Posterior vena cava (tissue), 2 donors: ENCODE results near the gene ATG4B. TPM values are rescaled to one million over a fixed set of nuclear protein-coding genes. Genes with fewer than 3 reads are reported as not detected.

Experiments
- DNase-seq: peaks from one replicate; pipeline ENCODE4 v3.0.0-alpha.2; 2020; ENCODE audit warnings: low spot score
- intact Hi-C, 2 donors: fragments of 100-400 bp; cut with DNase I; formaldehyde crosslinking; loops; one replicate each; pipeline versions ENCODE4 v1.14.1 to v1.14.2; 2022 to 2023
- total RNA-seq, 2 donors: library from RNA; stranded (reverse); fragmentation: NEBNext Ultra II Directional; extraction: Animal tissue kit (Norgen Biotek cat#: 25700); gene quantifications; one replicate each; pipeline ENCODE4 v1.2.1, GENCODE V29; 2021
- donor health status: DM: yes; HTN: yes; CAD: no.
- donor health status: DM: yes; HTN: yes; CAD: no.

ATG4B gene
- total RNA-seq, 2 donors from 2014 or later: 43.7 to 52.1 TPM

DNA sequence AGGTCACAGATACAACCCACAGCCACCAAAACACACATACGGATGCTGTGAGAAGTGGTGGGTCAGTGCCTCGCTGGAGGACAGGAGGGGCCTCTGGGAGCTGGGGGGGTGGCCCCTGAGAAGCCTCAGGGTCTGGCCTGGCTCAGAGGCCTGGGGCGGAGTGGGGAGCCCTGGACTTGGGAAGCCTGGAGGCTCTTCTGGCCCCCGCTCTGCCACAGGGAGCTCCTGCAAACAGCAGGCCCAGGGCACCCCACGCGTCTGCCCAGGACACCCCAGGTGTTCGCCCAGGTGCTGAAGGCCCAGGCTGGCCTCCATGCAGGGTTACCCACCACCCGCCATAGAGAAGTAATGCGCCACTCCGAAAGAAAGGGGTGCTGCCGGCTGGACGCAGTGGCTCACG, 26.4 kb upstream of the ATG4B start:
- DNase-seq: peak; percentile 62
- intact Hi-C loops: no loop called here

DNA sequence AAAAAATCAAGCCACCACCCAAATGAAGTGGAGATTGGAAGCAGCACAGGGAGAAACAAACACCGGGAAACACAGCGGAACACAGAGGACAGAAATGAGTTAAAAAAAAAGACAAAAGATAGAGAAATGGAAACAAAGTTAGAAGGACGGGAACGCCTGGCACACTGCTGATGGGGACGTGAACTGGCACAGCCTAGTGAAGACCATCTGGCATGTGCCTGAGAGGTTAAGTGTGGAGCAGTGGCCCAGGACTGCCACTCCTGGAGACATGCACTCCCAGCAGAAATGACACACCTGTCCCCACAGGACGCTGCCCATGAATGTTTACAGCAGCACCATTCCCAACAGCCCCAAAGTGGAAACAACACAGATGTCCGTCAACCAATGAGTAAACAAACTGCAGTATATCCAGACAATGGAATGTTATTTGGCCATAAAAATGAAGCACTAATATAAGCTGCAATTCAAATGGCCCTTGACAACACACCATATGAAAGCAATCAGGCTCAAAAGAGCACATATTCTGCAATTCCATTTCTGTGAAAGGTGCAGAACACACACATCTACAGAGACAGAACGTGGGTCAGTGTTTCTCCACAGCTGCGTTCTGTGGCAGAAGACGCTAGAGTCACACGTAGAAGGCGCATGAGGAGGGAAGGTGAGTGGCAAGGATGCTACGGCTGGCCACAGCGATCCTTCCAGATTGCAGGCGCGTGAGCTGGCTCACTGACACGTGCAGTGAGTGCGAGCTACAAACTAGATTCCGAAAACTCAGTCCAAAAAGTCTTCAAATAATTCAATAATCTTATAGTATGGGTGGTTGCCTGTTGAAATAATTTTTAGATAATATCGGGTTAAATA, 25.1 kb upstream of the ATG4B start:
- intact Hi-C loops: no loop called here

DNA sequence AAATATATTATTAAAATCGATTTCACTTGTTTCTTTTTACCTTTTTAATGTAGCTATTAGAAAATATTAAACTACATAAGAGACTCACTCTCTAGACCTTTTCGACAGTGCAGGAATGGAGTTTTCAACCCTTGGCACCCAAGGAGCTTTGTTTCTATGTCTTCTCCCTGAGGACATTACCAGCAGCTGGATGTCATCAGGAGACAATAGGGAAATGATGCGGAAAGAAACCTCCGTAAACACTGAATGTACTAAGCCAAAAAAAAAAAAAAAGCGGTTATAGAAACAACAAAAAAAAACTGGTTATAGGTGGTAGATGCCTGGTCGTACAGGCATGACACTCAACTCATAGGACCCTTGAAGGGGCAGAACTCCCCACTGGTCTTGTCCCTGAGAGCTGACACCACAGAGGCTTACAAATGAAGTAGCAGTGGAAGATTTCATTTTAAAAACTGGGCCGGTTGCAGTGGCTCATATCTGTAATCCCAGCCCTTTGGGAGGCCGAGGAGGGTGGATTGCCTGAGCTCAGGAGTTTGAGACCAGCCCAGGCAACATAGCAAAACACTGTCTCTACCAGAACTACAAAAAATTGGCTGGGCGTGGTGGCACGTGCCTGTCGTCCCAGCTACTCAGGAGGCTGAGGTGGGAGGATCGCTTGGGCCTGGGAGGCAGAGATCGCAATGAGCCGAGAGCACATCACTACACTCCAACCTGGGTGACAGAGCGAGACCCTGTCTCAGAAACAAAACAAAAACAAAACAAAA, 24.3 kb upstream of the ATG4B start:
- intact Hi-C loops: no loop called here
- DNase-seq: no peak

More for the DNA sequence above, 25.1 kb upstream of the ATG4B start:
- peak; percentile 51 for DNase-seq

DNA sequence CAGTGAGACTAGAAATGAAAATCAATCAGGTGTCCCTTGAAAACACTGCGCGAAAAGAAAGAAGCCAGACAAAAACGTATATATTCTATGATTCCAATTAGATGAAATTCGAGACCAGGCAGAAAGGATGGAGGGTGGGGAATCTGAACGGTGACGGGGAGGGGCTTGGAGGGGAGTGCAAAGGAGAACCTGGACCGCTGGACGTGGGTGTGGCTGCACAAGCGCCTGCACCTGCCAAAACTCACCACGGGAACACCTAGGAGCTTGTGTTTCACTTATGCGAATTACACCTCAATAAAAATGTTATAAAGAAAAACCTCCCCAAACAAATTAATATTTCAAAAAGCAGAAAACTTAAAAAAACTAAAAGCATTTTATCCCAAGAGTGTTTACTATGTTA, 22.5 kb upstream of the ATG4B start:
- intact Hi-C loops: no loop called here
- DNase-seq: no peak

DNA sequence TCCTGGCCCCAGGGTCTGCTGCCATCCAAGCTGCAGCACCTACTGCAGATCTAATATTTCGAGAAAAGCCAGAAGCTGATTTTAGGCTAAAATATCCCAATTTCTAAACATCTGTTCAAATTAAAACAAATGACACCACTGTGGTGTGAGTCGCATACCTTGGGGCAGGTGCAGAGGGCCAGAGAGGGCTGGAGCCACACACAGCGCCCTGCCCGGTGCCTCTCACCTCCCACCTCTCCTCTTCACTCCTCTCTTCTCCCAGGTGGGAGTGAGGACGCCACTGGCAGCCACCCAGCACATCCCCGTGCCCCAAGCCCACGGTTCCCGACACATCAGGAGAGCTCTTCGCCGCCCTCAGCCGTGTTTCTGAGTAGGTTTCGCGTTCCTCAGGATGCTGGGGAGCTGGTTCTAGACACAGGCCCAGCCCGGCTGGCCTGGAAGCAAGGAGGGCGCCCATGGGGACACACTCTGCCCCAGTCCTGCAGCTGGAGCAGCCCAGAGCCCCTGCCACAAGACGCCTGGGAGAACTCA, 21.9 kb upstream of the ATG4B start:
- intact Hi-C loops: no loop called here

DNA sequence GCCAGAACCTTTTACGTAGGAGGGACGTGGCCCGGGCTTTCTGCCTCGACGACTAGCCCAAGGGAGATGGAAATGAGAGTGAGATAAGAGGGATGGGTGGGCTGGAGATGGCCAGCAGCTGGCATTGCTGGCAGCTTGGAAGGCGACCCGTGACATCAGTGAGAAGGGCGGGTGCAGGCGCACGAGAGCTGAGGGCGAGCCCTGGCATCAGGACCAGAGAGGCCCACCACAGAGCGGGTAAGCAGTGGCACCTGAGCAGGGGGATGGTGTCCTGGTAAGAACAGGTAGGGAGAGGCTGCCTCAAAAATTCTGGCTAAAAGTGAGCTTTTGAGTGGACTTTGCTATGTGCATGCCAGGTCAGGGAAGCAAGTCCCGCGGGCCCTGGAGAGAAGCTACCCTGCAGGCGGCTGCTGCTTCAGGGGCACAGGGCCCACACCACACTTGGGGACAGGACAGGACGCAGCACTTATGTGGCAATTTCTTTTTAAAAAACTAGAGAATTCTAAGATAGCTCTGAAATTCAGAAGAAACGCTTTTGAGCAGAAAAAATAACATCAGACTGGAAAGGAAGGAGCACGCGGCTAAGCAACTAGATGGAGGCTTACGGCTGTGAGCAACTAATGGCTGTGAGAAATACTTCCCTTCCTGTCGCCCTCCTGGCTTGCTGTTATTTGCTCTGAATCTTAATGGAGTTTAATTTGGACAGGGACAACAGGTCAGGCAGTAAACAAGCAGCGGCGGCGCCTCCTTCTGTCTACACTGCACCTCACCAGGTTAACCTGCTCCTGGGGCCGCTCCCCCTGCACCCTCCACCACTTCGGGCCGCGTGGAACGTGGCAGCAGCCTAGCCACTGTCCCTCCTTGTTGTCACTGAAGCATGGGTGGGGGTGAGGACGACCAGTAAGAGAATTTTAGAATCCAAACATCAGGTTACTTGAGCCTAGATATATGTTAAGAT, 21.0 kb upstream of the ATG4B start:
- intact Hi-C loops: no loop called here
- no peak for DNase-seq

More for the DNA sequence above, 21.9 kb upstream of the ATG4B start:
- DNase-seq: no peak

DNA sequence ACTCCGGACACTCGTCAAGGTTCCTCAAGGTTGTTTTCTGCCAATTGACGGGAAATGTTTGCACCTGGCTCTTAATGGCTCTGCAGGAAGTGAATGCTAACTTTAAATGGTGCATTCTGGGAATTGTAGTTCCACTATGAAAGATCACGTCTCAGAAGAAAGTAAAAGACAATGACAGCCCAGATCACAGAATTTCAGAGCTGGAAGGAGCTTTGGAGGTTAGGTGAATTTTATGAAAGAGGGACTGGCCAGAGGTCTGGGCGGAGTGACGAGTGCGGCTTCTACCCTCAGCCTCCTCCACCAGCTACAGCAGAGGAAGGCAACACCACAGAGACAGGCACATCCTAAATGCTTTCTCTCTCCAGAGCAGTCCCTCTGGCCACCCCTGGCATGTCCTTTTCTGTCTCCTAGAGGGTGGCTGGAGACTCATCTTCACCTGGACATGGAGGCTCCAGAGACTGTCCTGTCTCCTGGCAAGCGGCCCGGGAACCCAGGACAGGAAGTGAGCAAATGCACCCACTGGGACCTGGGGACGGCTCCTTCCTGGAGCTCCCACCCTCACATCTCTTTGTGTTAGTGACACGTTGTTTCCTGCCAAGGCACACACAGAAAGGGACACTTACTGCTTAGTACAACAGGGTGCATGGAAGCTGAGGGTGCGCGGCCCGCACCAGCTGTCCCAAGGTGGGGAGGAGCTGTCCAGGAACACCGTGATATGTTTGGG, 19.9 kb upstream of the ATG4B start:
- intact Hi-C loops: no loop called here
- no peak for DNase-seq

DNA sequence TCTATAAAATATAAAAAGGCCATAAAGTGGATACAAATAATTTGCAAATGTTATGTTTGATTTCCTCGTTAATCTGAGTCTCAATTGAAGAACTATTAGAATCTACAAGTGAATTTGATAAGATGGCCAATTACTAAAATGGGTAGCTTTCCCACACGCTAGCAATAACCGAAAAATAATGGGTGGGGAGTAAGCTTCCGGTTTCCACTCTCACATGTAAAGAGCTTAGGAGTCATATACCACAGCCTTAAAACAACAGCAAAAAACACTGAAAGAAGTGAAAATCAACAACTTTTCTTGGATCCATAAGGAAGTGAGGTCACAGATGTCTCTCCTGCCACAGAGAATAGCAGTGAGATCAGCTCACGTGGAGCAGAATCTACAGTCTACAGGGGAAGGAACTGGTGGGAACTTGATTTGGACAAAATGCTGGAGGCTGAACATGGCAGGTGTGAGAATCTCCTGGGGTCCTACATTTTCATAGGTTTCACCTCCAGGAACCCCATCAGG, 19.1 kb upstream of the ATG4B start:
- intact Hi-C loops: no loop called here
- no peak for DNase-seq

DNA sequence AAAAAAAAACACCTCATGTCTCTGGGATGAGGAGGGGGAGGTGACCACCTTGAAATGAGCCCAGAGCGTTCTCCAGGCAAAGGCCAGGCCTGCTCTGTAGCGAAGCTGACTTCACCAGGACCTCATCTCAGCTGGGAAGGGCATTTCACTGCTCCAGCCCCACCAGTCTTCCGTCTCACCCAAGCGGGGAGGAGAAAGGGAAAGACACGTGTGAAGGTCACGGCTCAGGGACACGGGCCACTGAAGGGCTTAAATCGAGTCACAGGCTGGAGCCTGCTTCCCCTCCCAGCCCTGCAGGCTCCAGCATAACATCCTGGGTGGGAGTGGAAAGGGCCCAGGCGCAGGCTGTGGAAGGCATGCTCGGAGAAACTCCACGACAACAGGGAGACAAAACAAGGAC, 18.7 kb upstream of the ATG4B start:
- no peak for DNase-seq
- intact Hi-C loops: no loop called here

DNA sequence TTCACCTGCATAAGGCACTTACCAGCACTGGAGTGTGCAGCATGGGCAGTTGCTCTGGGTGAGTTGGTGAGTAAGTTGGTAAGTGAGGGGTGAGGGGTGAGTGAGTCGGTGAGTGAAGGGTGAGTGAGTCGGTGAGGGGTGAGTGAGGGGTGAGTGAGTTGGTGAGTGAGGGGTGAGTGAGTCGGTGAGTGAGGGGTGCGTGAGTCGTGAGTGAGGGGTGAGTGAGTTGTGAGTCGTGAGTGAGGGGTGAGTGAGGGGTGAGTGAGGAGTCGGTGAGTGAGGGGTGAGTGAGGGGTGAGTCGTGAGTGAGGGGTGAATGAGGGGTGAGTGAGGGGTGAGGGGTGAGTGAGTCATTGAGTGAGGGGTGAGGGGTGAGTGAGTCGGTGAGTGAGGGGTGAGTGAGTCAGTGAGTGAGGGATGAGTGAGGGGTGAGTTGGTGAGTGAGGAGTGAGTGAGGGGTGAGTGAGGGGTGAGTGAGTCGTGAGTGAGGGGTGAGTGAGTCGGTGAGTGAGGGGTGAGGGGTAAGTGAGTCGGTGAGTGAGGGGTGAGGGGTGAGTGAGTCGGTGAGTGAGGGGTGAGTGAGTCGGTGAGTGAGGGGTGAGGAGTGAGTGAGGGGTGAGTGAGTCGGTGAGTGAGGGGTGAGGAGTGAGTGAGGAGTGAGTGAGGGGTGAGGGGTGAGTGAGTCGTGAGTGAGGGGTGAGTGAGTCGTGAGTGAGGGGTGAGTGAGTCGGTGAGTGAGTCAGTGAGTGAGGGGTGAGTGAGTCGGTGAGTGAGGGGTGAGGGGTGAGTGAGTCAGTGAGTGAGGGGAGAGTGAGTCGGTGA, 17.7 kb upstream of the ATG4B start:
- DNase-seq: no peak
- intact Hi-C loops: no loop called here

DNA sequence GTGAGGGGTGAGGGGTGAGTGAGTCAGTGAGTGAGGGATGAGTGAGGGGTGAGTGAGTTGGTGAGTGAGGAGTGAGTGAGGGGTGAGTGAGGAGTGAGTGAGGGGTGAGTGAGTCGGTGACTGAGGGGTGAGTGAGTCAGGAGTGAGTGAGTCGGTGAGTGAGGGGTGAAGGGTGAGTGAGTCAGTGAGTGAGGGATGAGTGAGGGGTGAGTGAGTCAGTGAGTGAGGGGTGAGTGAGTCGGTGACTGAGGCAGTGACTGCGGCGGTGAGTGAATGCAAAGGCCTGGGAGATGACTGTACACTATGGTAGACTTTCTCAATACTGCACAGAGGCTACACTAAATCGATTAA, 17.1 kb upstream of the ATG4B start:
- peak; percentile 37 for DNase-seq
- intact Hi-C loops: no loop called here

DNA sequence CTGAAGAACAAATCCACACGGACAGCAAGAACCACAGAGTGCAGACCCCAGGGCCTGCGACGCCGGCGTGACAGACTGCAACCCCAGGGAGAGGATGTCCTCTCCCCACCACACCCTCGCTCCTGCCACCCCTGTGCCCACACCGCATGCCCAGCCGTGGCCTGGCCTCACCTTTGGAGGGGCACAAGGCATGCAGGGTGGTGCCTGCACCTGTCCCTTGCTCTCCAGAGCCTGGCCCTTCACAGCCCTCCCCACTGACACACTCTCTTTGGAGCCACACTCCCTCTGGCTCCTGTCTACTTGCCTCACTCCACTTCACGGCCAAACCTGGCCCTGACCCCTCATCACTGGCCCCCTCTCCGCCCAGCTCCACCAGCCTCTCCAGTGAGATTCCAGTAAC, 9.8 kb upstream of the ATG4B start:
- intact Hi-C loops: no loop called here
- no peak for DNase-seq

DNA sequence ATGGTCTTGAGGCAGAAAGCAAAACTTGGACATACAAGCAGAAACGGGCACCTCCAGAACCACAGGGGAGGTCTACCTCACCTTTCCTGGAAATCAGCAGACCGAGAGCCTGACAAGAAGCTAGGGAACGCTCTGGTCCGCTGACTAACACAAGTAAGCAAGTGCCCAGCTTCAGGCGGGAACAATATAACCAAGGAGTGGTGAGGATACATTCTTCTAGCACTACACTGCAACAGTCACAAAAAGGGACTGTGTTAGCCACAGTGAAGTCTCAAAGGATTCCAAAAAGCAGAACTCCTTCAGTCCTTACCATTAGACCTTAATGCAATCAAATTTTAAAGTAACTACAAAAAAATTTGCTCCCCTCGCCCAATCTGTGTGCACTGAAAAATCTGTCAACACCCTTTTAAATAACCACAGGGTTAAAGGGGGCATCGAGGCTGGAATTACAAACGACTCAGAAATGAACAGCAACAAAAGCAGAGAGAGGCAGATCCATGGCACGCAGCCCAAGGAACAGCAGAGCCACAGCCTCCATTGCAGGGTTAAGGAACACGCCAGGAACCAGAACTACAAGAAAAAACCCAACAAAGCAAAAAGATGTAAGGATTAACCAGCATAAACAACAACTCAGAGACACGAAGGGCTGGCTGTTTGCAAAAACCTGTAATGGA, 7.6 kb upstream of the ATG4B start:
- no peak for DNase-seq
- intact Hi-C loops: no loop called here

DNA sequence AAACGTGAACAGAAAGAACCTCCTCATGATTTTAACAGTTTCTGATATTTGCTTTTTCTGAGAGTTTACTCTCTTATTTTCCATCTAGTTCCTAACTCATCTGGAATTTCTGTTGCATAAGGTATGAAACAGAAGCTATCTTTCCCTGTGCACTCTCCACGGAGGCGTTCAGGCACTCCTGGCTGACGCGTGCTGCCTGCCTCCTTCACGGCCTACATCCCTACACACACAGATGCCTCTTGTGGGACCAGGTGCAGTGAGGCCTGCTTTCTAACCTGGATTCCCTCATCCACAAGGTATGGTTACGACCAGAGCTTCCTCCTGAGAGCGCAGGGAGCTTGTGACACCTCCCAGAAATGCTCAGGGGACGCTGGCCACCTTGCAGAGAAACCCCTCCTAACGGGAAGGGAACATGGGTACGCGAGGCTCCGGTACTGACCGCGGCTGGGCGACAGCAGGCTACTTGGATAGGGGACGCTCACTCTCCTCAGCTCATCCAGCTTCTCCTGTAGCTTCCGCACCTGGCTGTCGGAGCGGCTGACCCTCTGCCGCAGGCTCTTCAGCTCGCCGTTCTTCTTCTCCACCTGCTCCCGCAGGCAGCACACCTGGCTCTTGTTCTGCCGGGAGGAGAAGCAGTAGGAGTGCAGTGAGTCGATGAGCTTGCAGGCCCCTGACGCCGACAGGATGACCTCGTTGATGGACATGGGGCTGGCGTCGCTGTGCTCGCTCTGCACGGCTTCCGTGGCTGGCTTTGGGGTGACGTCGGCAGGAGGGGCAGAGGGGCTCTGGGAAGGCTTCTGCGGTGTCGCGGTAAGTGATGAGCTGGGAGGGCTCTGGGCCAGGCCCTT, 4.8 kb upstream of the ATG4B start:
- no peak for DNase-seq
- intact Hi-C loops: no loop called here

DNA sequence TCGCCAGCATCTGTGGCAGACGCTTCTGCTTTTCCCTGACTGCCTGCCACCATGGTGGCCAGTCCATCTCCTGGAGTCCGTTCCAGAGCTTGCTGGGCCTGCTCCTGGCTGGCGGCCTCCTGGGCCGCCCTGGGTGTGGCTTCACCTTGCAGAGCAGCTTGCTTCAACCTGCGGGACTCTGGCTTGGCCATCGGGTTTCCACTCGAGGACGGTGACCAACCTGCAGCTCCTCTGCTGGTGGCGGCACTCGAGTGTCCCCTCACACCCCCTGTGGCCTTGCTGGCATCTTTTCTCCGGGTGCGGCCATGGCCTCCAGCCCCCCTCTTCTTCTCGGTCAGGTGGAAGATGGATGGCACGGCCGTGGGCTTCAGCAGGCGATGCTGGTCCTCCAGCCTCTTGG, 3.9 kb upstream of the ATG4B start:
- DNase-seq: no peak
- intact Hi-C loops: no loop called here

DNA sequence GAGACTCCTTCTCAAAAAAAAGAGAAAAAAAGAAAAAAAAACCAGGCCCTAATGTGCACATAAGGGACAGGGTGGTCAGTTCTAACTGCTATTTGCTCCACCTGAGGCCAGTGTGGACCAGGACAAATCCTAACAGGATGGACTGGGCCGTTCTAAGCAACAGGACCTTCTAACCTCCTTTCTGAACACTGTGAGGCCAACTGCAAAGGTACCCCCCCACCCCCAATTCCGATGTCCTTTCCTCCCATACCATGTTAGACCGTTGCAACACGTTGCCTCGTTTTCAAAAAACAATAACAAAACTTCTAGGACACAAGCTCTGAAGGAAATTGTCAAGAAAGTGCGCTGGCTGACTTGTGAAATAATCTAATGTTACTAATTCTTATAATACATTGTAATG, 1.7 kb upstream of the ATG4B start:
- intact Hi-C loops: no loop called here

More for the DNA sequence above, 1.7 kb upstream of the ATG4B start:
- no peak for DNase-seq
